ENCODE data around the gene SLCO3A1.

SLCO3A1 gene

GRCh38 chr15:91885054-91885453 lies 31.5 kb downstream of the SLCO3A1 start:
- DNase-seq: no peak

GRCh38 chr15:91885714-91886270 lies 32.3 kb downstream of the SLCO3A1 start:
- no peak for DNase-seq

- DNase-seq: no peak
Measured at GRCh38 chr15:91886878-91887277, 33.4 kb downstream of the SLCO3A1 start.

- no peak for DNase-seq
Measured at GRCh38 chr15:91887321-91887720, 33.8 kb downstream of the SLCO3A1 start.

- DNase-seq: no peak
Measured at GRCh38 chr15:91887921-91888373, 34.4 kb downstream of the SLCO3A1 start.

- DNase-seq: no peak
Measured at GRCh38 chr15:91889111-91889815, 35.8 kb downstream of the SLCO3A1 start.

GRCh38 chr15:91890614-91891013 lies 37.1 kb downstream of the SLCO3A1 start:
- DNase-seq: no peak

- no peak for DNase-seq
Measured at GRCh38 chr15:91891101-91891500, 37.6 kb downstream of the SLCO3A1 start.

GRCh38 chr15:91891788-91892345 lies 38.4 kb downstream of the SLCO3A1 start:
- DNase-seq: no peak

GRCh38 chr15:91892436-91892835 lies 38.9 kb downstream of the SLCO3A1 start:
- no peak for DNase-seq

- no peak for DNase-seq
Measured at GRCh38 chr15:91894606-91895005, 41.1 kb downstream of the SLCO3A1 start.

- DNase-seq: no peak
Measured at GRCh38 chr15:91895051-91895450, 41.5 kb downstream of the SLCO3A1 start.

GRCh38 chr15:91896341-91897055 lies 43.0 kb downstream of the SLCO3A1 start:
- no peak for DNase-seq

GRCh38 chr15:91897585-91898372 lies 44.3 kb downstream of the SLCO3A1 start:
- DNase-seq: no peak

- no peak for DNase-seq
Measured at GRCh38 chr15:91898843-91899242, 45.3 kb downstream of the SLCO3A1 start.

- no peak for DNase-seq
Measured at GRCh38 chr15:91904942-91905341, 51.4 kb downstream of the SLCO3A1 start.

GRCh38 chr15:91908391-91908790 lies 54.9 kb downstream of the SLCO3A1 start:
- peak; percentile 34 for DNase-seq

- DNase-seq: no peak
Measured at GRCh38 chr15:91909111-91909510, 55.6 kb downstream of the SLCO3A1 start.

- no peak for DNase-seq
Measured at GRCh38 chr15:91909574-91909973, 56.1 kb downstream of the SLCO3A1 start.

GRCh38 chr15:91911844-91912243 lies 58.3 kb downstream of the SLCO3A1 start:
- DNase-seq: no peak

GRCh38 chr15:91912336-91912735 lies 58.8 kb downstream of the SLCO3A1 start:
- DNase-seq: no peak

- DNase-seq: no peak
Measured at GRCh38 chr15:91913560-91913959, 60.1 kb downstream of the SLCO3A1 start.

- no peak for DNase-seq
Measured at GRCh38 chr15:91915576-91915975, 62.1 kb downstream of the SLCO3A1 start.

All from CD4-positive, alpha-beta T cell treated with Interleukin-4 for 4 hours (primary cell).